T-helper 2 cell treated with Interferon-gamma antibody and Interleukin-4, amounts not matched to agents 100 ng/mL and 5 ng/mL, for 36 hours (primary cell): ENCODE results near the gene MAPRE2. TPM values are rescaled to one million over a fixed set of nuclear protein-coding genes. Genes with fewer than 3 reads are reported as not detected.
"Not testable (repeated sequence)": the region's sequence is repeated elsewhere in the genome, so short reads cannot be mapped to it uniquely, and the experiment has no call there.

ENCODE experiments used
- intact Hi-C: fragments of 100-400 bp; cut with micrococcal nuclease; formaldehyde crosslinking; loops from one replicate; pipeline ENCODE4 v1.15.1; 2023
- total RNA-seq: library from RNA; stranded (reverse); gene quantifications from 2 replicates; pipeline ENCODE4 v1.2.3, GENCODE V29; 2022

The MAPRE2 gene
- total RNA-seq, 1 donor from 2014 or later = 41.1 TPM

GRCh38 chr18:35141567-35142274 lies 100.5 kb downstream of the MAPRE2 start:
- intact Hi-C loops = no loop called here

- intact Hi-C loops = no loop called here
Observed at GRCh38 chr18:35142275-35142615, 101.0 kb downstream of the MAPRE2 start.

- intact Hi-C loops = loop anchor here (1.0 to 2.0 kb wide), 2 partner anchors 117 to 138 kb away; no protein-coding TSS in a partner anchor
Observed at GRCh38 chr18:35143622-35144596, 102.7 kb downstream of the MAPRE2 start.

- intact Hi-C loops = loop anchor here (1.0 to 2.0 kb wide), 2 partner anchors 118 to 138 kb away; no protein-coding TSS in a partner anchor
Observed at GRCh38 chr18:35144698-35145097, 103.5 kb downstream of the MAPRE2 start.

GRCh38 chr18:35150195-35150594 lies 109.0 kb downstream of the MAPRE2 start:
- intact Hi-C loops = not testable (repeated sequence)

- intact Hi-C loops = no loop called here
Observed at GRCh38 chr18:35153609-35154272, 112.5 kb downstream of the MAPRE2 start.

GRCh38 chr18:35155398-35156117 lies 114.3 kb downstream of the MAPRE2 start:
- intact Hi-C loops = no loop called here

- intact Hi-C loops = no loop called here
Observed at GRCh38 chr18:35157181-35157580, 116.0 kb downstream of the MAPRE2 start.

- intact Hi-C loops = loop anchor here (1.0 kb wide), 1 partner anchor 118 kb away; the partner anchor contains the start of gene MAPRE2
Observed at GRCh38 chr18:35158728-35159450, 117.7 kb downstream of the MAPRE2 start.

- intact Hi-C loops = loop anchor here (1.0 kb wide), 1 partner anchor 118 kb away; the partner anchor contains the start of gene MAPRE2
Observed at GRCh38 chr18:35159782-35160181, 118.6 kb downstream of the MAPRE2 start.

- intact Hi-C loops = no loop called here
Observed at GRCh38 chr18:35161485-35161884, 120.3 kb downstream of the MAPRE2 start.

- intact Hi-C loops = no loop called here
Observed at GRCh38 chr18:35161934-35162333, 120.7 kb downstream of the MAPRE2 start.

GRCh38 chr18:35163014-35163539 lies 121.9 kb downstream of the MAPRE2 start:
- intact Hi-C loops = no loop called here

GRCh38 chr18:35163721-35164120 lies 122.5 kb downstream of the MAPRE2 start:
- intact Hi-C loops = no loop called here

GRCh38 chr18:35164133-35164532 lies 122.9 kb downstream of the MAPRE2 start:
- intact Hi-C loops = no loop called here

GRCh38 chr18:35167332-35167731 lies 126.1 kb downstream of the MAPRE2 start:
- intact Hi-C loops = no loop called here

- intact Hi-C loops = no loop called here
Observed at GRCh38 chr18:35167857-35168256, 126.6 kb downstream of the MAPRE2 start.

- intact Hi-C loops = not testable (repeated sequence)
Observed at GRCh38 chr18:35170323-35170722, 129.1 kb downstream of the MAPRE2 start.

- intact Hi-C loops = no loop called here
Observed at GRCh38 chr18:35171315-35171987, 130.2 kb downstream of the MAPRE2 start.
